GM12878 (cell line): ENCODE measurements around the gene C17orf50. TPM values are rescaled to one million over a fixed set of nuclear protein-coding genes. Genes with fewer than 3 reads are reported as not detected.
A peak's percentile ranks its signal among the peaks of the same experiment; 100 is the strongest.

Source experiments
- ATAC-seq: fragments of 200-7000 bp; cut with Tn5 transposase; 3 replicates; pipeline ENCODE4 v1.9.1; 2020; ENCODE audit warnings: mild to moderate bottlenecking, moderate library complexity
- BruUV-seq: library from RNA; stranded (reverse); fragments of 400-500 nt; replicated peaks from 2 replicates; lab custom pipeline; 2021; lab: Mats Ljungman, UMichigan
- CTCF ChIA-PET: fragments of 300-600 bp; sonication (Branson Sonifier 250); formaldehyde crosslinking; extraction: SDS; loops from one replicate; lab custom pipeline; 2021; ENCODE audit warnings: inconsistent platforms; lab: Yijun Ruan, JAX
- POLR2A ChIA-PET: fragments of 350-600 bp; formaldehyde crosslinking; extraction: SDS; loops from one replicate; lab custom pipeline; 2021; ENCODE audit warnings: inconsistent platforms; lab: Charles Lee
- RAD21 ChIA-PET: fragments of 300-600 bp; sonication (Branson Sonifier 250); formaldehyde crosslinking; loops from one replicate; lab custom pipeline; 2023; ENCODE audit warnings: antibody characterized with exemption; ENCODE audit not compliant: unreplicated experiment; lab: Charles Lee
- SMC1A ChIA-PET: fragments of 300-600 bp; sonication (Branson Sonifier 250); formaldehyde crosslinking; loops from one replicate; lab custom pipeline; 2023; ENCODE audit not compliant: unreplicated experiment, uncharacterized antibody; lab: Charles Lee
- DNase-seq: peaks from one replicate; pipeline ENCODE4 v3.0.0-alpha.2; 2011; ENCODE audit warnings: low read depth, low spot score
- FAIRE-seq: peaks from 3 replicates; lab custom pipeline; 2011; peaks lifted over from hg19 to GRCh38; lab: Jason Lieb, UNC
- H2AFZ ChIP-seq: 2 replicates; pipeline ENCODE4 v1.6.0; 2011; ENCODE audit warnings: low read depth, low read length, control low read depth; ENCODE audit not compliant: control insufficient read depth
- H3K27ac ChIP-seq: 2 replicates; pipeline ENCODE4 v1.5.1; 2011; ENCODE audit warnings: control low read depth; ENCODE audit not compliant: control insufficient read depth, insufficient read depth
- H3K27me3 ChIP-seq, 2 experiments: replicated peaks in 1 of 2; 2 replicates each; pipeline versions ENCODE4 v1.6.0 to v1.6.1; 2011; ENCODE audit warnings: low read length in 1 of 2; ENCODE audit not compliant: control insufficient read depth in 2 of 2, insufficient read depth in 2 of 2
- H3K36me3 ChIP-seq, 2 experiments: 2 replicates each; pipeline ENCODE4 v1.5.1; 2011; ENCODE audit warnings: low read length in 1 of 2; ENCODE audit not compliant: control insufficient read depth in 2 of 2, insufficient read depth in 2 of 2
- H3K4me1 ChIP-seq: 2 replicates; pipeline ENCODE4 v1.6.1; 2011; ENCODE audit warnings: mild to moderate bottlenecking, low read length, moderate library complexity, mixed read lengths; ENCODE audit not compliant: control insufficient read depth, insufficient read depth
- H3K4me2 ChIP-seq: 2 replicates; pipeline ENCODE4 v1.6.0; 2011; ENCODE audit warnings: control low read depth; ENCODE audit not compliant: control insufficient read depth, insufficient read depth
- H3K4me3 ChIP-seq: fragments of 200-600 bp; sonication (generic); 2 replicates; pipeline ENCODE4 v1.5.1; 2016
- H3K79me2 ChIP-seq: 2 replicates; pipeline ENCODE4 v1.6.0; 2011; ENCODE audit warnings: low read length; ENCODE audit not compliant: control insufficient read depth, insufficient read depth
- H3K9ac ChIP-seq: 2 replicates; pipeline ENCODE4 v1.8.0; 2011; ENCODE audit warnings: low read length, control low read depth, mixed read lengths; ENCODE audit not compliant: control insufficient read depth, insufficient read depth
- H3K9me3 ChIP-seq: replicated peaks from 3 replicates; pipeline ENCODE4 v1.5.1; 2011; ENCODE audit warnings: mild to moderate bottlenecking, low read length; ENCODE audit not compliant: control insufficient read depth, insufficient read depth
- H4K20me1 ChIP-seq: 2 replicates; pipeline ENCODE4 v1.6.0; 2011; ENCODE audit not compliant: control insufficient read depth, insufficient read depth
- CBX3 ChIP-seq: fragments of 200-600 bp; sonication (generic); IDR thresholded peaks from 2 replicates; pipeline ENCODE4 v1.6.1; 2016; ENCODE audit warnings: low read depth, borderline replicate concordance
- IKZF1 ChIP-seq: fragments of 450-650 bp; conservative IDR thresholded peaks from 2 replicates; pipeline ENCODE4 v1.6.1; 2017; ENCODE audit warnings: antibody characterized with exemption, mild to moderate bottlenecking
- RAD21 ChIP-seq: IDR thresholded peaks from 2 replicates; pipeline ENCODE4 v1.6.1; 2011; ENCODE audit warnings: mild to moderate bottlenecking, low read depth, low read length, moderate library complexity; ENCODE audit not compliant: insufficient read depth
- SMC3 ChIP-seq: IDR thresholded peaks from 2 replicates; pipeline ENCODE4 v1.6.1; 2011; ENCODE audit warnings: low read length, improper control_type of control experiment, borderline replicate concordance
- WGBS: methylation state at CpG from one replicate; pipeline ENCODE4 v1.1.6; 2016; ENCODE audit warnings: low lambda C conversion rate; ENCODE audit not compliant: insufficient replicate concordance, insufficient coverage; ENCODE audit errors: missing lambda C conversion rate; 5-methylcytosine and 5-hydroxymethylcytosine counted together
- in situ Hi-C: fragments of 300-500 bp; cut with MboI; formaldehyde crosslinking; loops from 9 replicates; pipeline ENCODE4 v1.14.3; 2018; ENCODE audit warnings: mixed read lengths
- intact Hi-C: fragments of 100-400 bp; cut with micrococcal nuclease; formaldehyde crosslinking; loops from one replicate; pipeline ENCODE4 v1.14.2; 2022; ENCODE audit not compliant: unreplicated experiment
- polyA plus RNA-seq, 11 experiments: library from polyadenylated mRNA; depleted of rRNA in 4 of 11; unstranded in 6 of 11; stranded (reverse) in 5 of 11; fragments of >200 nt; fragmentation: Nextera tagmentation in 4 of 11; fragmentation: Illumina TruSeq in 1 of 11; extraction: Ambion mirVana in 4 of 11; extraction: Trizol in 1 of 11; gene quantifications; 1 replicate in 1 of 11; 2 replicates in 10 of 11; pipeline versions ENCODE4 v1.2.1 to v1.2.3, GENCODE V29; 2011 to 2016; ENCODE audit warnings: inconsistent platforms in 2 of 11, missing spikeins in 2 of 11, low read depth in 1 of 11
- total RNA-seq, 4 experiments: library from RNA; depleted of rRNA in 3 of 4; stranded (reverse); fragments of >200 nt in 3 of 4; fragmentation: Illumina TruSeq in 1 of 4; extraction: Trizol in 1 of 4; gene quantifications; 2 replicates each; pipeline versions ENCODE4 v1.2.1 to v1.2.3, GENCODE V29; 2013 to 2021
- TF ChIP-seq, protein P1 (sequence below): IDR thresholded peaks from 2 replicates; pipeline ENCODE4 v1.6.1; 2012; ENCODE audit warnings: improper control_type of control experiment, low read depth, low read length; ENCODE audit not compliant: insufficient replicate concordance
- TF ChIP-seq, protein P2 (sequence below), 3 experiments: IDR thresholded peaks in 2 of 3; conservative IDR thresholded peaks in 1 of 3; 2 replicates each; pipeline ENCODE4 v1.5.1; 2011; ENCODE audit warnings: low read depth in 3 of 3, low read length in 3 of 3, mild to moderate bottlenecking in 3 of 3, control low read depth in 2 of 3, moderate library complexity in 2 of 3, inconsistent platforms in 1 of 3, mixed read lengths in 1 of 3; ENCODE audit not compliant: control insufficient read depth in 2 of 3, insufficient read depth in 1 of 3; ENCODE audit errors: extremely low read depth in 1 of 3

Gene C17orf50
- total and polyA plus RNA-seq, 10 of the 15 experiments (the other 5 are each of a cell fraction or from before 2014, with no cell fraction given) = 0.16 TPM; not detected in 9

DNA sequence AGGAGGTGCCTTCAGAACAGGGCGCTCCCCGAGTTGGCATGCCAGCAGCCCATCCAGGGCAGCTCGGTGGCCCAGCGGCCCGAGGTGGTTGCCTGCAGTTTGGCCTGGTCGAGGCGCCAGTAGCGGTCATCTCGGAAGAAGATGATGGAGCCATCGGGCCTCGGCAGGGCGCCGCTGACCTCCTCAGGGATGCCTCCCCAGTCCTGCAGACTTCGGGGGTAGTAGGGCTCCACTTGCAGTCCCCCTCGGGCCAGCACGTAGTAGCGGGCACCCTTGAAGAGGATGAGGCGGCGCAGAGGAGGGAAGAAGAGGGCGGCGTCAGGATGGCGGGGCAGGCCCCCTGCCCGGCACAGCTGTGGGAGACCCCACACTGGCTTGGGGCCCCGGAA is 5.8 kb downstream of the C17orf50 start (continued):
- TF ChIP-seq, protein P1, sequence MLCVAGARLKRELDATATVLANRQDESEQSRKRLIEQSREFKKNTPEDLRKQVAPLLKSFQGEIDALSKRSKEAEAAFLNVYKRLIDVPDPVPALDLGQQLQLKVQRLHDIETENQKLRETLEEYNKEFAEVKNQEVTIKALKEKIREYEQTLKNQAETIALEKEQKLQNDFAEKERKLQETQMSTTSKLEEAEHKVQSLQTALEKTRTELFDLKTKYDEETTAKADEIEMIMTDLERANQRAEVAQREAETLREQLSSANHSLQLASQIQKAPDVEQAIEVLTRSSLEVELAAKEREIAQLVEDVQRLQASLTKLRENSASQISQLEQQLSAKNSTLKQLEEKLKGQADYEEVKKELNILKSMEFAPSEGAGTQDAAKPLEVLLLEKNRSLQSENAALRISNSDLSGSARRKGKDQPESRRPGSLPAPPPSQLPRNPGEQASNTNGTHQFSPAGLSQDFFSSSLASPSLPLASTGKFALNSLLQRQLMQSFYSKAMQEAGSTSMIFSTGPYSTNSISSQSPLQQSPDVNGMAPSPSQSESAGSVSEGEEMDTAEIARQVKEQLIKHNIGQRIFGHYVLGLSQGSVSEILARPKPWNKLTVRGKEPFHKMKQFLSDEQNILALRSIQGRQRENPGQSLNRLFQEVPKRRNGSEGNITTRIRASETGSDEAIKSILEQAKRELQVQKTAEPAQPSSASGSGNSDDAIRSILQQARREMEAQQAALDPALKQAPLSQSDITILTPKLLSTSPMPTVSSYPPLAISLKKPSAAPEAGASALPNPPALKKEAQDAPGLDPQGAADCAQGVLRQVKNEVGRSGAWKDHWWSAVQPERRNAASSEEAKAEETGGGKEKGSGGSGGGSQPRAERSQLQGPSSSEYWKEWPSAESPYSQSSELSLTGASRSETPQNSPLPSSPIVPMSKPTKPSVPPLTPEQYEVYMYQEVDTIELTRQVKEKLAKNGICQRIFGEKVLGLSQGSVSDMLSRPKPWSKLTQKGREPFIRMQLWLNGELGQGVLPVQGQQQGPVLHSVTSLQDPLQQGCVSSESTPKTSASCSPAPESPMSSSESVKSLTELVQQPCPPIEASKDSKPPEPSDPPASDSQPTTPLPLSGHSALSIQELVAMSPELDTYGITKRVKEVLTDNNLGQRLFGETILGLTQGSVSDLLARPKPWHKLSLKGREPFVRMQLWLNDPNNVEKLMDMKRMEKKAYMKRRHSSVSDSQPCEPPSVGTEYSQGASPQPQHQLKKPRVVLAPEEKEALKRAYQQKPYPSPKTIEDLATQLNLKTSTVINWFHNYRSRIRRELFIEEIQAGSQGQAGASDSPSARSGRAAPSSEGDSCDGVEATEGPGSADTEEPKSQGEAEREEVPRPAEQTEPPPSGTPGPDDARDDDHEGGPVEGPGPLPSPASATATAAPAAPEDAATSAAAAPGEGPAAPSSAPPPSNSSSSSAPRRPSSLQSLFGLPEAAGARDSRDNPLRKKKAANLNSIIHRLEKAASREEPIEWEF = no peak

GRCh38 chr17:35766903-35767510 is 6.3 kb downstream of the C17orf50 start:
- DNase-seq (no peak), ATAC-seq (no peak), FAIRE-seq (no peak)
- Histone ChIP-seq H3K4me2 (no peak overlapping the region), H3K4me3 (no peak overlapping the region), H3K9me3 (no peaks in the 10 kb centered on the region), H4K20me1 (no peaks in the 10 kb centered on the region), H3K27me3 (peaks cover 0 to 6% of the 10 kb centered on the region in 2 experiments; a peak in 3 of 4 replicates), H3K36me3 (no peaks in the 10 kb centered on the region), H2AFZ (no peak overlapping the region), H3K79me2 (no peaks in the 10 kb centered on the region), H3K27ac (no peak overlapping the region), H3K9ac (no peak overlapping the region), H3K4me1 (peaks cover 5% of the 10 kb centered on the region)
- in situ Hi-C loops (loop anchor here (5.0 kb wide), 1 partner anchor 40 kb away; the partner anchor contains the start of gene TAF15), intact Hi-C loops (loop anchor here (2.0 kb wide), 1 partner anchor 42 kb away; the partner anchor contains the start of gene TAF15)
- ChIA-PET RAD21 (interaction anchor here (0.6 kb wide), 1 partner anchor 53 kb away, joined by 3 read pairs; no protein-coding TSS in a partner anchor), CTCF (interaction anchor here (0.6 to 8.3 kb wide), 4 partner anchors 19 to 225 kb away, joined by 3 to 220 read pairs (median 4); partner anchors contain the start of gene TAF15), SMC1A (interaction anchor here (0.6 to 1.3 kb wide), 3 partner anchors 10 to 52 kb away, joined by 3 to 5 read pairs (median 3); no protein-coding TSS in a partner anchor)
- no TSS peak for BruUV-seq
- WGBS = 4% methylated on average over 7 of the region's 7 CpGs
- peak; percentile 48; the same call in 1 of the 2 replicates for TF ChIP-seq RAD21
- TF ChIP-seq CBX3 = no peak
- TF ChIP-seq SMC3 = peak; percentile 46; the same call in 1 of the 2 replicates
- TF ChIP-seq, protein P2, sequence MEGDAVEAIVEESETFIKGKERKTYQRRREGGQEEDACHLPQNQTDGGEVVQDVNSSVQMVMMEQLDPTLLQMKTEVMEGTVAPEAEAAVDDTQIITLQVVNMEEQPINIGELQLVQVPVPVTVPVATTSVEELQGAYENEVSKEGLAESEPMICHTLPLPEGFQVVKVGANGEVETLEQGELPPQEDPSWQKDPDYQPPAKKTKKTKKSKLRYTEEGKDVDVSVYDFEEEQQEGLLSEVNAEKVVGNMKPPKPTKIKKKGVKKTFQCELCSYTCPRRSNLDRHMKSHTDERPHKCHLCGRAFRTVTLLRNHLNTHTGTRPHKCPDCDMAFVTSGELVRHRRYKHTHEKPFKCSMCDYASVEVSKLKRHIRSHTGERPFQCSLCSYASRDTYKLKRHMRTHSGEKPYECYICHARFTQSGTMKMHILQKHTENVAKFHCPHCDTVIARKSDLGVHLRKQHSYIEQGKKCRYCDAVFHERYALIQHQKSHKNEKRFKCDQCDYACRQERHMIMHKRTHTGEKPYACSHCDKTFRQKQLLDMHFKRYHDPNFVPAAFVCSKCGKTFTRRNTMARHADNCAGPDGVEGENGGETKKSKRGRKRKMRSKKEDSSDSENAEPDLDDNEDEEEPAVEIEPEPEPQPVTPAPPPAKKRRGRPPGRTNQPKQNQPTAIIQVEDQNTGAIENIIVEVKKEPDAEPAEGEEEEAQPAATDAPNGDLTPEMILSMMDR (IDR thresholded peaks at IDR 0.05 in 2 of 3, conservative IDR thresholded peaks at IDR 0.05 in 1 of 3; ENCODE audit: control insufficient read depth in 2 of 3, extremely low read depth in 1 of 3, insufficient read depth in 1 of 3, low read depth in 3 of 3, low read length in 3 of 3) = peak; percentile 31 to 52 (median 37); a peak in 4 of 6 replicates
- TF ChIP-seq IKZF1 = no peak
- TF ChIP-seq, all 136 proteins: peak for 3
- POLR2A ChIA-PET = interaction anchor here (0.5 to 1.2 kb wide), 3 partner anchors 42 to 113 kb away, joined by 3 to 6 read pairs (median 4); partner anchors contain the start of gene TAF15
